ENCODE results near the gene KDSR. TPM values are rescaled to one million over a fixed set of nuclear protein-coding genes. Genes with fewer than 3 reads are reported as not detected.

Gene KDSR
- total RNA-seq, 1 experiment from 2014 or later, result 29.8 TPM

- no peaks in the 10 kb centered on the region for H3K27me3 ChIP-seq (ENCODE audit: control insufficient read depth, insufficient read depth, low read length)
- TF ChIP-seq REST (IDR thresholded peaks at IDR 0.05; ENCODE audit: insufficient read depth in 1 of 2, low read depth in 2 of 2, low read length in 1 of 2) (no peak), SIN3A (IDR thresholded peaks at IDR 0.05; ENCODE audit: borderline replicate concordance, insufficient read depth, low read depth, low read length) (no peak), POLR2AphosphoS5 (IDR thresholded peaks at IDR 0.05; ENCODE audit: low read depth, low read length) (no peak), TCF7L2 (IDR thresholded peaks at IDR 0.05; ENCODE audit: low read depth, low read length) (no peak), CTCF (IDR thresholded peaks at IDR 0.05) (no peak)
- POLR2A ChIA-PET, result no interaction called here
- no peaks in the 10 kb centered on the region for H3K4me1 ChIP-seq (ENCODE audit: control insufficient read depth, insufficient read depth, low read length)
- intact Hi-C loops (cut with micrococcal nuclease; ENCODE audit: unreplicated experiment) (no loop called here), in situ Hi-C loops (cut with HindIII; ENCODE audit: low pct_unique_long_range_greater_than_20kb, low sequenced_read_pairs) (no loop called here)
- ATAC-seq (no peak), DNase-seq (ENCODE audit: low read depth, low spot score) (no peak)
- H3K9me3 ChIP-seq (ENCODE audit: control insufficient read depth, insufficient read depth, low read depth, low read length), result no peaks in the 10 kb centered on the region
- H3K36me3 ChIP-seq (ENCODE audit: control insufficient read depth, insufficient read depth, low read length), result peaks cover 25% of the 10 kb centered on the region
- no TSS peak for BruUV-seq (replicated peaks)
- no peak overlapping the region for H3K27ac ChIP-seq (ENCODE audit: low read length)
- no peak overlapping the region for H3K4me3 ChIP-seq (ENCODE audit: low read depth in 2 of 2, low read length in 2 of 2)
- CTCF ChIA-PET, result no interaction called here
Observed at GRCh38 chr18:63397349-63397748, 30.3 kb upstream of the KDSR start.

GRCh38 chr18:63395503-63395902 is 28.5 kb upstream of the KDSR start:
- ChIA-PET CTCF (no interaction called here), POLR2A (no interaction called here)
- H3K36me3 ChIP-seq (ENCODE audit: control insufficient read depth, insufficient read depth, low read length), result peaks cover 17% of the 10 kb centered on the region
- intact Hi-C loops (cut with micrococcal nuclease; ENCODE audit: unreplicated experiment) (no loop called here), in situ Hi-C loops (cut with HindIII; ENCODE audit: low pct_unique_long_range_greater_than_20kb, low sequenced_read_pairs) (no loop called here)
- BruUV-seq (replicated peaks), result no TSS peak
- DNase-seq (ENCODE audit: low read depth, low spot score), result no peak
- TF ChIP-seq CTCF (IDR thresholded peaks at IDR 0.05) (no peak), POLR2AphosphoS5 (IDR thresholded peaks at IDR 0.05; ENCODE audit: low read depth, low read length) (no peak), SIN3A (IDR thresholded peaks at IDR 0.05; ENCODE audit: borderline replicate concordance, insufficient read depth, low read depth, low read length) (no peak), TCF7L2 (IDR thresholded peaks at IDR 0.05; ENCODE audit: low read depth, low read length) (no peak), REST (IDR thresholded peaks at IDR 0.05; ENCODE audit: insufficient read depth in 1 of 2, low read depth in 2 of 2, low read length in 1 of 2) (no peak)
- no peak for ATAC-seq
- no peaks in the 10 kb centered on the region for H3K9me3 ChIP-seq (ENCODE audit: control insufficient read depth, insufficient read depth, low read depth, low read length)
- H3K27ac ChIP-seq (ENCODE audit: low read length), result no peak overlapping the region
- H3K27me3 ChIP-seq (ENCODE audit: control insufficient read depth, insufficient read depth, low read length), result no peaks in the 10 kb centered on the region
- H3K4me3 ChIP-seq (ENCODE audit: low read depth in 2 of 2, low read length in 2 of 2), result no peak overlapping the region
- H3K4me1 ChIP-seq (ENCODE audit: control insufficient read depth, insufficient read depth, low read length), result no peaks in the 10 kb centered on the region
